Right atrium auricular region (tissue), 2 donors: ENCODE measurements around the gene PLA2G2F. TPM values are rescaled to one million over a fixed set of nuclear protein-coding genes. Genes with fewer than 3 reads are reported as not detected.

Experiments used
- DNase-seq: peaks from one replicate; pipeline ENCODE4 v3.0.0-alpha.2; 2019; ENCODE audit warnings: low spot score
- H3K27ac ChIP-seq, 2 donors: fragments of 200-600 bp; sonication (generic); 1 replicate in 1 of 2; 2 replicates in 1 of 2; pipeline ENCODE4 v1.5.1; 2016 to 2019
- H3K27me3 ChIP-seq, 2 donors: fragments of 200-600 bp; sonication (generic); one replicate each; pipeline versions ENCODE4 v1.5.1 to v1.6.0; 2017 to 2019
- H3K36me3 ChIP-seq: fragments of 200-600 bp; sonication (generic); one replicate; pipeline ENCODE4 v1.5.1; 2016
- H3K4me1 ChIP-seq, 2 donors: fragments of 200-600 bp; sonication (generic); one replicate each; pipeline versions ENCODE4 v1.5.1 to v1.6.0; 2017 to 2019
- H3K4me3 ChIP-seq, 2 donors: fragments of 200-600 bp; sonication (generic); 1 replicate in 1 of 2; 2 replicates in 1 of 2; pipeline ENCODE4 v1.5.1; 2017 to 2019; ENCODE audit warnings: mild to moderate bottlenecking in 1 of 2, moderate library complexity in 1 of 2
- H3K9me3 ChIP-seq, 2 donors: fragments of 200-600 bp; sonication (generic); one replicate each; pipeline ENCODE4 v1.5.1; 2019
- CTCF ChIP-seq, 2 donors: fragments of 200-600 bp; sonication (generic); IDR thresholded peaks; one replicate each; pipeline ENCODE4 v1.5.1; 2019; ENCODE audit warnings: antibody characterized with exemption in 2 of 2
- total RNA-seq, 2 donors: library from RNA; depleted of rRNA; stranded (reverse); fragments of >200 nt; gene quantifications; one replicate each; pipeline ENCODE4 v1.1.0, GENCODE V29; 2016

PLA2G2F gene
- total RNA-seq, 2 donors from 2014 or later: not detected

DNA sequence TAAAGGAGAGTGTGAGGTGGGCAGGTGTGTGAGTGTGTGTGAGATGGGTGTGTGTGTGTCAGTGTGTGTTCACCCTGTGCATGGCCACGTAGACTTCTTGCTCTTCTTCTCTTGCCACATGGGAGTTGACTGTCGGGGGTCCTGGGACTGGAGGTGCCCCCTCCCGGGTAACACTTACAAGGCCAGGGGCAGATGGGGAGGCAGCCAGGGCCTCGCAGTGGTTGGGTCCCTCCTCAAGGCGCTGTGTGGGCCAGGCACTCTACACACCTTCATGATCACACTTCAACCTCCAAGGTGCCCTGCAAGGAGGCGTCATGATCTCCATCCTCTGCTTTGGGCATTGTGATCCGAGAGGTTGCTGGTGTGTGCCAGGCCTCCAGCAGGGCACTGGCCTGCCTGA, 2.3 kb downstream of the PLA2G2F start:
- Histone ChIP-seq H3K27me3 (no peaks in the 10 kb centered on the region), H3K4me1 (no peaks in the 10 kb centered on the region), H3K9me3 (no peaks in the 10 kb centered on the region), H3K4me3 (no peak overlapping the region), H3K36me3 (no peaks in the 10 kb centered on the region), H3K27ac (no peak overlapping the region)
- DNase-seq: no peak
- no peak for TF ChIP-seq CTCF (IDR thresholded peaks at IDR 0.05)

DNA sequence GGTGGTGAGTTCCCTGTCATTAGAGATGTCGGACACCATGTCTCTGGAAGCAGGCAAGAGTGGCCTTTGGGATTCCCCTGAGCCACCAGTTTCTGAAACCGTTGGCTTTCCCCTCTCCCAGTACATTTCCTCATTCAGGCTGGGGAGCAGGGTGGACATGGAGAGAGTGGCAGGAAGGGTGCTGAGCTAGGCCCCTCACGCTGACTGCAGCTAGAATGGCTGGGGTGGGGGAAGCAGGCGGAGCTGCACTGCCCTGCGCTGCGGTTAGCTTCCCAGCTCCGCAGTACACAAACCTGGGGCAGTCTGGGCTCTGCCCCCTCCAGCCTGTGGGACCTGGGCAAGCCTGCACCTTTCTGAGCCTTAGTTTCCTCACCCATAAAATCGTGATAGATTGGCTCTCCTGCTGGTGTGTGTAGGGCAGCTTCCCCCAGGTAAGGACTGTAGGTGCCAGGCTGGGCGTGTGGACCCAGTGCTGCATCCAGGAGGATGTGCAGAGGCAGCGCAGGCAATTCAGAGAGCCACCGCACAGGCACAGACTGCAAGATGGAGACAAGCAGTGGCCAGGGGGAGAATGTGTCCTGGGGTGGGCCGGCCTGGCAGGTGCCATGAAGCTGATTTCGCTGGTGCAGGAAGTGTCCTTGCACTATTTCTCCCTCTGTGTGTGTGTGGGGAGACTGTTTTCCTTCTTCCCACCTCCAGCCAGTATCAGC, 3.0 kb downstream of the PLA2G2F start:
- H3K4me3 ChIP-seq: no peak overlapping the region
- no peak for DNase-seq
- H3K27ac ChIP-seq: no peak overlapping the region
- no peak for TF ChIP-seq CTCF (IDR thresholded peaks at IDR 0.05)
- H3K36me3 ChIP-seq: no peaks in the 10 kb centered on the region
- no peaks in the 10 kb centered on the region for H3K4me1 ChIP-seq
- H3K9me3 ChIP-seq: no peaks in the 10 kb centered on the region
- no peaks in the 10 kb centered on the region for H3K27me3 ChIP-seq

- Histone ChIP-seq H3K9me3 (no peaks in the 10 kb centered on the region), H3K36me3 (no peaks in the 10 kb centered on the region), H3K27ac (no peak overlapping the region), H3K4me3 (no peak overlapping the region), H3K4me1 (no peaks in the 10 kb centered on the region), H3K27me3 (no peaks in the 10 kb centered on the region)
- no peak for TF ChIP-seq CTCF (IDR thresholded peaks at IDR 0.05)
- no peak for DNase-seq
Measured at GRCh38 chr1:20143318-20143717, 4.2 kb downstream of the PLA2G2F start.

DNA sequence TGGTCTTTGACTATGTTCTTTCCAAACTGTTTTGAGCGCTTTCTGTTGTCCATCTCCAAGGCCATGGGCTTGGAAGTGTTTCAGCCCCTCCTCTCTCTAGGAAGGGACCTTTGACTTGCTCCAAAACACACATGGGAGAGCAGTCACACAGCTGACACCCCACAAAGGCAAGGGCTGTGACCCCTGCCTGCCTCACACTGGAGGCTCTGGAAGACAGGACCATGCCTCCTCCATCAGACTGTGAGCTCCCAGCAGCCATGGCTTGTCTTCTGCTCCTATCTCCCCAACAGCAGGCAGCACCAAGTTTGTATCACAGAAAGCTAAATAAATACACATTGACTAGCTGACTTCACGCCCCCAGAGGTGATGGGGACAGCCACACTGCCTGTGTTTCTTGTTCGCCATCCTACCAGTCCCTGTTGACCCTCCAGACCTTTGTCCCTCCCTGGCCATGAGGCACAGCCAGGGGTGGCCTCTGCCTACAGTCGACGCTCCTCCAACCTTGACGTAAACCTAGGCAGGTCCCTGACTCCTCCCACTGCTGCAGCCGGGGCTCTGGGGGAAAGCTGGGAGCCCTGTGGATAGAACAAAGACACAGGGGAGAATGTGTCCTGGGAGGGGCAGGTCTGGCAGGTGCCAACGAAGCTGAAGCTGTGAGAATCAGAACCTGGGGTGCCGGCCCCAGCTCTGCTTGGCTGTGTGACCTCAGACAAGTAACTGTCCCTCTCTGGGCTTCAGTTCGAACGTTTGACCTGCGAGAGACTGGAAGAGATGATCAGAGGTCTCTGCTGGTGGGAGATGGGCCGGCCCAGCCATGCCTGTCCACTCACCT, 4.8 kb downstream of the PLA2G2F start:
- no peak overlapping the region for H3K4me3 ChIP-seq
- no peak for TF ChIP-seq CTCF (IDR thresholded peaks at IDR 0.05)
- DNase-seq: no peak

GRCh38 chr1:20147846-20148570, 8.9 kb downstream of the PLA2G2F start:
- Histone ChIP-seq H3K9me3 (no peaks in the 10 kb centered on the region), H3K4me1 (peaks cover 0 to 13% of the 10 kb centered on the region in 2 donors), H3K27ac (no peak overlapping the region), H3K27me3 (no peaks in the 10 kb centered on the region), H3K36me3 (no peaks in the 10 kb centered on the region), H3K4me3 (no peak overlapping the region)
- TF ChIP-seq CTCF (IDR thresholded peaks at IDR 0.05): no peak
- no peak for DNase-seq

More for the DNA sequence above, 4.8 kb downstream of the PLA2G2F start:
- Histone ChIP-seq H3K9me3 (no peaks in the 10 kb centered on the region), H3K27me3 (no peaks in the 10 kb centered on the region), H3K27ac (no peak overlapping the region), H3K36me3 (no peaks in the 10 kb centered on the region), H3K4me1 (no peaks in the 10 kb centered on the region)
